Activated CD8-positive, alpha-beta memory T cell treated with anti-CD3 and anti-CD28 coated beads for 24 hours (primary cell): ENCODE measurements around the gene ZCCHC7.
"Not testable (repeated sequence)": the region's sequence is repeated elsewhere in the genome, so short reads cannot be mapped to it uniquely, and the experiment has no call there.

ENCODE experiments used
- DNase-seq: peaks from one replicate; pipeline ENCODE4 v3.0.0-alpha.2; 2020

ZCCHC7 gene

DNA sequence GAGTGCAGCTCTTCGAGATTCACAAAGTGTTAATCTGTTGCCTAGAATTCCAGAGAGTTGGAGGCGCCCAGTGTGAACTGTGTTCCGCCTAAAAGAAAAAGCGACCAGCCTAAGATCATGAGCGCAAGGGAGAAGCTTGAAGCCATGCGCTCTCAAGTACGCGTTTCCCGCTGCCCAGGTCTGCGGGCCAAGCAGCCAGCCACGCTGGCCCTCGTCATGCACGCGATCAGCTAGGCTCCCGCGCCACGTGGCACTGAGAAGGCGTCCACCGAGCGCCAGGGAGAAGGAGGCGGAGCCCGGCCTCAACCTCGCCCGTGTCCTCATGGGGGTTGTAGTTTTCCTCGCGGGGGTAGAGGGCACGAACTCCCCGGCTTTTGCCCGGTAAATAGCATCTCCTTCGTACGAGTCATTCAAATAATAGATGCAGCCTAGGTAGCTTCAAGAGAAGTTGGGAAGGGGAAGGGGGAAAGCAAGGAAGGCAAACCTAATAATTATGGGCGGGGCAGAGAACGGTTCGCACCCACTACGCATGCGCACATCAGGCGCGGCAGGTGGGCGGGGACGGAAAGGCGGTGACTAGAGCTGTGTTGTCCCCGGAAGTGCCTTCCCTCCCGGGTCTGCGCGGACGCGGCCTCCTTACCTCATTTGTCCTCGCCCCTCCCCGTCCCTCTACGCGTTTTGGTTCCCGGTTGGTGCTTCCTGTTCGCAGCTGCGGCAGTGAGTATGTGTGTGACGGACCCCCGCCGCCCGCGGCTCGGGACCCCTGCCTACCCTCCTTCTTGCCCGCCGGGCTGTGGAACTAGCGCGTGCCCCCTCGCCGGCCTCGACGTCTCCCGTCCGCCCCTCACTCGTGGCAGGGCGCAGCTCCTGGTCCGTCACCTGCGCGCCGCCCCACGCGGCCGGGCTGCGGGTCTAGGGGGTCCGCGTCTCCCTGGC lies at the start of gene ZCCHC7:
TSS of gene ZCCHC7 (plus strand) at position 668 of the 936 bp plus-strand sequence.
- peak; percentile 99 for DNase-seq

DNA sequence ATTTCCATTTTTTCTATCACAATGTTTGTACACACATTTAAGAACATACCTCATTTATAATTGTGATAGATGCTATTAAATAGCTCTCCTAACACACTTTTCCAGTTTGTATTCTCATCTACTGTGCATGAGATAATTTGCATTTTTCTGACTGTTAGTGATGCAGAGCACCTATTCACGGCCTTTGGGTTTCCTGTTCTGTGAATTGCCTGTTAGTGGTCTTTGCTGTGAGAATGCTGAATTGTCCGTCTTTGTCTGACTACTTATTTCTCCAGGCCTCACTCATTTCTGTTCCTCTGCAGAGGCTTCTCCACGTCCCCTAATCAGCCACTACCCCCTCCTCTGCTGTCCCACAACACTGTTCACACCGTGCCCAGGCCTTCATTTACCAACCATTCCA lies 45.6 kb upstream of the ZCCHC7 start:
- DNase-seq = not testable (repeated sequence)

DNA sequence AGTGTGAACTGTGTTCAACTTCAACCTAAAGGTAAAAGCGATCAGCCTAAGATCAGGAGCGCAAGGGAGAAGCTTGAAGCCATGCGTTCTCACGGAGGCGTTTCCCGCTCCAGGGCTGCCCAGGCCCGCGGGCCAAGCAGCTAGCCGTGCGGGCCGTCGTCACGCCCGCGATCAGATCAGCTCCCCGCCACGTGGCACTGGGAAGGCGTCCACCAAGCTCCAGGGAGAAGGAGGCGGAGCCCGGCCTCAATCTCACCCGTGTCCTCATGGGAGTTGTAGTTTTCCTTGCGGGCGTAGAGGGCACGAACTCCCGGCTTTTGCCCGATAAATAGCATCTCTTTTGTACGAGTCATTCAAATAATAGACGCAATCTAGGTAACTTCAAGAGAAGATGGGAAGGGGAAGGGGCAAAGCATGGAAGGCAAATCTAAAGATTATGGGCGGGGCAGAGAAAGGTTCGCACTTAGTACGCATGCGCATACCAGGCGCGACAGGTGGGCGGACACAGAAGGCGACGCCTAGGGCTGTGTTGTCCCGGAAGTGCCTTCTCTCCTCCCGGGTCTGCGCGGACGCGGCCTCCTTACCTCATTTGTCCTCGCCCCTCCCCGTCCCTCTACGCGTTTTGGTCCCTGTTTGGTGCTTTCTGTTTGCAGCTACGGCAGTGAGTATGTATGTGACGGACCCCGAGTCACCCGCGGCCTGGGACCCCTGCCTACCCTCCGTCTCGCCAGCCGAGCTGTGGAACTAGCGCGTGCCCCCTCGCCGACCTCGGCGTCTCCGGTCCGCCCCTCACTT lies 40.8 kb upstream of the ZCCHC7 start:
- DNase-seq = peak; percentile 94

DNA sequence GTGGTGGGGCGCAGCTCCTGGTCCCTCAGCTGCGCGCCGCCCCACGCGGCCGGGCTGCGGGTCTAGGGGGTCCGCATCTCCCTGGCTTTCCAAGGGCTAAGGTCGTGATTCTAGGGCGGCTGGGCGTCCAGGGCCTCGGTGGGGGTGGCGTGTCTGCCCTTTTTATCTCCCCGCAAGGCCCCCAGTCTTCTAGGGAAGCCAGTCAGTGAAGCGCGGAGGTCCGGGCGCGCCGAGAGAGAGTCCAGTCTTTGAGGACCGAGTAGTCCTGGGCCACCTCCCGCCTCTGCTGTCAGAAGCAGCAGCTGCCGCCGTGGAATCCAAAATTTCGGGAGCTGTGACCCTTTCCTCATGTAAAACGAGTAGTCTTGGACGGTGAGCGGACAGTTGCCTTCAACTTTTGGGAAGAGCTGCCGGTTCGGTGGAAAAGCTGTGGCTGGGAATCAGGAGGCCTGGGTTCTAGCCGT lies 40.2 kb upstream of the ZCCHC7 start:
- not testable (repeated sequence) for DNase-seq

DNA sequence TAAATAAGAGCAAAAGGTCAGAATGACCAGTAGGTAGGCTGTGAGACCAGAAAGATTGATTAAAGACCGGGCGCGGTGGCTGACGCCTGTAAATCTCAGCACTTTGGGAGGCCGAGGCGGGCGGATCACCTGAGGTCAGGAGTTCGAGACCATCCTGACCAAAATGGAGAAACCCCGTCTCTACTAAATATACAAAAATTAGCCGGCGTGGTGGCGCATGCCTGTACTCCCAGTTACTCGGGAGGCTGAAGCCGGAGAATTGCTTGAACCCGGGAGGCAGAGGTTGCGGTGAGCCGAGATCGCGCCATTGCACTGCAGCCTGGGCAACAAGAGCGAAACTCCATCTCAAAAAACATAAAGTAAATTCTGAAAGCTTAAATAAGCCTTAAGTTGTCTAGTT lies 38.9 kb upstream of the ZCCHC7 start:
- DNase-seq = not testable (repeated sequence)

DNA sequence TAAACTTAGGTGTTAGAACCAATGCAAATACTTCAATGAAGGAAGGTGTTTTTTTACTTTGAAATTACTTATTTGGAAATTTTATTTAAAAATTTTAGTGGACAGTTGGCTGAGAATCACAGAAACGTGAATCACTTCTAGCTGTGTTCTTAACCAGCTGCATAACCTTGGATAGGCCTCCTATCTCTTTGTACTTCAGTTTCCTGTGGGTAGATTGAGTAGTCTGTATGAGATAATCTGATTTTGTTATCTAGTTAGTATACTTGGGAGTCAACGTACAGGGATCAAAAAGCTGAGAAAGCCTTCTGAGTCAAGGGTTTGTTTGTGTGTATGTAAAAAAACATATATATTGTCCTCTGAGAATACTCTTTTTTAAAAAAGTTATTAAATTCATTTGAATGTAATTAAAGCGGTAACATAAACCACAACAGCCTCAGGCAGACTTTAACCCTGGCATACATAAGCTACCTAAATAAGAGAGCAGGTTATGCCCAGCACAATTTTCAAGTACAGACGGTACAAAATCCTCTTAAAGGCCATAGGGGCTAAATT lies 38.1 kb upstream of the ZCCHC7 start:
- no peak for DNase-seq

DNA sequence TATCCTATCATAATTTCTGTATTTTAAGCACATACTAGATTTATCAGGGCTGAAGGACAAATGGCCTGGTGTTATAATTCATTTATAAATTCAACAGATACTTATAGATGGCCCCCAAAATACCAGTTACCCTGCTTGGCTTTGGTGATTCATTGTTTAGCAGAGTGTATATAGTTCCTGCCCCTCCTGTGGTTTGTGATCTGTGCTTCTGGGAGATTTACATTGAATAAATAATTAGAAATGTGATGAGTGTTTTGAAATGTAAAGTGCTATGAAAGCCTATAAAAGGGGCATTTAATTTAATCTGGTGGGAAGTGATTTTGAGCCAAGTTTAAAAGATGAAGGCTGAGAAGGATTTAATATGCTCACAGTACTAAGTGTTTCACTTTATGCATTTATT lies 36.7 kb upstream of the ZCCHC7 start:
- DNase-seq = no peak

DNA sequence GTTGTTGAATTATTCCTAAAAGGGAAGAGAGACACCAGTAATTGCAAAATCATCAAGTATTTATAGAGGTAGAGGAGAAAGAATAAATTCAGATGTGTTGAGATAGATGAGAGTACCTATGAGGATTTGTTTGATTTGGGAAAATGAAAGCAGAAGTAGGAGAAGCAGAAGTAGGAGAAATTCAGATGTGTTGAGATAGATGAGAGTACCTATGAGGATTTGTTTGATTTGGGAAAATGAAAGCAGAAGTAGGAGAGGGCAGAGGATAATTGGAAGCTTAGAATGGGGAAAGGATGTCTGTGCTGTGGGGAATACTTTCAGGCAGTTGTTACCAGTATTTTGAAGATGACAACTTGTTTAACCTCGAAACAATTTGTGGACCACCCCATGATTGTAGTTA lies 35.1 kb upstream of the ZCCHC7 start:
- no peak for DNase-seq

DNA sequence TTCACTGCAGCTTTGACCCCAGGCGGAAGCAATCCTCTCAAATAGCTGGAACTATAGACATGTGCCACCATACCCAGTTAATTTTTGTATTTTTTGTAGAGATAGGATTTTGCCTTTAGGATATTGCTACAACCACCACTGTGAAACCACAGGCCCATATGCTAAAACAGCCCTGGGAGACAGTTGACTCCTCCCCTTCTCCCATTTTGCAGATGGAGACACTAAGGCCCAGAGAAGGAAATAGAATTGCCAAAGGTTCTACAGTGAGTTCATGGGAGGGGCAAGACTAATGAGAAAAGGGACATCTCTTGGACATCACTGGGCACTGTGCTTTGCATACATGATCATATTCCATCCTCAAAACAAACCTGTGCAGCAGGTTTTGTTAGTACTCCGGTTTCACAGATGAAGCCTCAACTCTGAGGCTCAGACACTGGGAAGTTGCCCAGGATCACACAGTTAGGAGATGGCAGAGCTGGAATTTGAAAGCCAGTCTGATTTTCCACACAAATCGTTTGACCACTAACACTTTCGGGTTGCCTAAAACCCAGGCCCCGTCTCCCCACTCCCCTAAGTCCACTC lies 27.6 kb upstream of the ZCCHC7 start:
- not testable (repeated sequence) for DNase-seq

DNA sequence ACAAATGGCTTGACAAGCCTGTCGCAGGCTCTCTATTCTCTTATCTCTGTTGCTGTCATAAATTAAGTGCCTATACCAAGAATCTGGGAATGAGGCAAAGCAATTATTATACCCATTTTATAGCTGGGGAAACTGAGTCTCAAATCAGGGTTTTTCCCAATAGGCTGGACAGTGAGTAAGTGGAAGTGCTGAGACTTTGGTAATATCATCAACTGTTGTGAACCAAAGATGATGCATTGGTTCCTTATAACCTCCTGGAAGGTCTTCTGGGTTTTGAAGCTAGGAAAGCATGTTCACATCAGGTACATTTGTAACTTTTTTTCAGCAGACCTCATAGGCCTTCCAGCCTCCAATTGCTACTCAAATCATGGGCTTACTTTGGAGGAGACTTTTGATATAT lies 25.6 kb upstream of the ZCCHC7 start:
- no peak for DNase-seq

DNA sequence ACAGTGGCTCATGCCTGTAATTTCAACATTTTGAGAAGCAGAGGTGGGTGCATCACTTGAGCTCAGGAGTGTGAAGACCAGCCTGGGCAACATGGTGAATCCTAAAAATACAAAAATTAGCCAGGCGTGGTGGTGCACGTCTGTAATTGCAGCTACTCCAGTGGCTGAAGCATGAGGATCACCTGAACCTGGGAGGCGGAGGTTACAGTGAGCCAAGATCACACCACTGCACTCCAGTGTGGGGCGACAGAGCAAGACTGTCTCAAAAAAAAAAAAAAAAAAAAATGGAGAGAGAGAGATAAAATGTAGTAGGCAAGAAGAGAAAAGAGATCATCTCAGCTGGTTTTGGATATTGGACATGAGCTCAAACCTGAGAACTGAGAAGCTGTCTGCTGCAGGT lies 23.7 kb upstream of the ZCCHC7 start:
- no peak for DNase-seq

DNA sequence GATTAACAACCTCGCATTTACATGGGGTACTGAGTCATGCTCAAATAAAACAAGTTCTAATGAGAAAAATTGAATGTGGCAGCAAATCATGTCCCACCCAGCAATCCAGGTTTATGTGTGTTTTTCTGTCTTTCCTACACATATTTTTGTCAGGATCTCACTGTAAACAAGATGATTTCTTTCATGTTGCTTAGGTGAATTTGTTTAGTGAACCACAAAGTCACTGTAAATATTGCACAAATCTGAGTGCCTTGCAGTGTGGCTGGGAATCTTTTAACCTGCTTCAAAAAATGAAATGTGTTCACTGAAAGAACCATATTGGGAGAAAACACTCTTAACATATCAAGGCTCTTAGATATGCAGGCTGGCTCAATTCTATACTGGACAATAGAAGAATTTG lies 23.1 kb upstream of the ZCCHC7 start:
- no peak for DNase-seq

DNA sequence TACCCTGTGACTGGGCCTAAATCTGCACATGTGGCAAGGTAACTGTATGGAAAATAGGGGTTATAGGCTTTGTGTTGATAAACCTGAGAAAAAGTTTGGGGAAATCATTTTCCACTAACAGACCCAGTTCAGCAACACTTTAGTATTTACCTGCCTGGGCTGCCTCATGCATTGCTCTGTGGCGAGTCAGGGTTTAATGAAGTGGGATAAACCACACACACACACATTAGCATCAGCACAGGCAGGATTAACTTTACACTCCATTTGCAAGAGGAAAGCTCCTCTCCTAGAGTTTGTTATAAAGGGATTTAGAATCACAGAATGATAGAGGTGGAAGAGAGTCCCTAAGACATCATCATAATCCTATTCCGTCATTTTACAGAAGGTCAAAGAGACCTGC lies 20.0 kb upstream of the ZCCHC7 start:
- DNase-seq = no peak

DNA sequence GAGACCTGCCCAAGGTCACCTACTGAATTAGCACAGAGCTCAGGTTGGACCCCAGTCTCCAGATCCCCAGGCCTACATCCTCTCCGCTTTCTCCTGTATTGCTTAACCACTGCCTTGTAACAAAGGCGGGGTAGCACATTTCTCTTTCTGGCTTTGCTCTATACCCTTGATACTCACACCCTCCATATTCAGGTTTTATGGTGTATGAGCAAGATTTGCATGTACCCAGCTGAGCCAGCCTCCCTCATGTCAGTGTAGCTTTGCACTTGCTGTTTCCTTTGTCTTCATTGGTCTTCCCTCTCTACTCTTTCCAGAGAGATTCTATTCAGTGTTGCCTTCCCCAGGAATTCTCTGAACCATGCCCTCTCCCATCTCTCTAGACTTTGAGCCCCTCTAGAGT lies 19.6 kb upstream of the ZCCHC7 start:
- no peak for DNase-seq

DNA sequence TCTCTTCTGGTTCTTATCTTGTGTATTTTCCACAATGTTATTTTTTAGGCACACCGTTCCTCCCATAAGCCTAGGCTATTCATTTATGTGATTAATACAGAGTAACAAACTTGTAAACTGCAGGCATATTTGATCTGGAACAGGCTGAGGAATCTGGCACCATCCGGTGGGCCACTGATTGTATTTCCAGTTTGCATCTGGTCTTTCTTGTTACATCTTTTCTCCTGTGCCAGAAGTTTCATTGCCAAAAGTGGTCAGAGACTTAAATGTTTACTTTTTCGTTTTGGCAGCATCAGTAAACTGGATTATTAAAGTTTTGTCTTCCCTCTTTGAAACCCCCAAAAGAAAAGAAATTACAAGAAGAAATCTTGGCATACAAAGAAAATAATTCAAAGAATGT lies 17.9 kb upstream of the ZCCHC7 start:
- no peak for DNase-seq

DNA sequence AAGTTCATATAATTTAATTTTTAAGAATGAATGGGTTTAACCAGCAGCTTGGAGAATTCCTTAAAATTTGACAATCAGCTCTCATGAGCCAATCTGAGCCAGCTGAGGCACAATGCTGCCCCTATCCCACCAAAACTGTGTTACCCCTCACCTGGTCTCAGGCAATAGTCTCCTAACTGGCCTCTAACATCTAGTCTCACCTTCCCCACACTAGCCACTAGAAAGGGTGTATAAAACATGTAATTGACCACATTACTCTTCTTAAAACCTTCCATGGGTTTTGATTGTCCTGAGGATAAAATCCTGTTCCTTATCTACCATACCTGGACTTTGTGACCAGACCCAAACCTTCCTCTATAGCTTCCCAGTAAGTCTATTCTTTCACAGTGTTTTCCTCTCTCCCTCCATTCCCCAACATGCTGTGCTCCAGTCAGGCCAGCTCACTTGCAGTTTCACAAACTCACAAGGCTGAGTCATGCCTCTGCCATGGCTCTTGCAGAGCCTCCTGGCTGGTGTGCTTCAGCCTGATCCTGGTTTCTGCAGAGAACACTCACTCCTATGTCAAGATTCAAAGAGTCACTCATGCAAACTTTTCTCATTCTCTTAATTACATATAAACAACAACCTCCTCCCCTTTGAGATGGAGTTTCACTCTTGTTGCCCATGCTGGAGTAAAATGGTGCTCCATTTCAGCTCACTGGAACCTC lies 16.0 kb upstream of the ZCCHC7 start:
- DNase-seq = no peak

DNA sequence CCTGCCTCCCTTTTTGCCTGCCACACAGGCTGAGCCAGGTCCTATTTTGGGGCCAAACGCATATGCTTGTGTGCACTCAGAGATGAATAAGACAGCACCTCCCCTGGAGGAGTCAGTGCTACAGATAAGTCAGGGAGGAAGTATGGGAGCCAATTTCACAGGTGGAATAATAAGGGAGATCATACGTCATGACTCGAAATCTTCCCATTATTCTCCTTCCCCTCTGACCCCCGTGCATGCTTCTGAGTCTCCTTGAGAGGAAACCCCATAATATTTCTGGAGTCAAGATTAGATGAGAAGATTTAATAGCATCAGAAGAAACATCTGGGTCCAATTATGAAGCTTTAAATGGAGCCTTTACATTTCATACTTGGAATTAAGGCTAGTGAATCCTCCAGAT lies 15.1 kb upstream of the ZCCHC7 start:
- no peak for DNase-seq

DNA sequence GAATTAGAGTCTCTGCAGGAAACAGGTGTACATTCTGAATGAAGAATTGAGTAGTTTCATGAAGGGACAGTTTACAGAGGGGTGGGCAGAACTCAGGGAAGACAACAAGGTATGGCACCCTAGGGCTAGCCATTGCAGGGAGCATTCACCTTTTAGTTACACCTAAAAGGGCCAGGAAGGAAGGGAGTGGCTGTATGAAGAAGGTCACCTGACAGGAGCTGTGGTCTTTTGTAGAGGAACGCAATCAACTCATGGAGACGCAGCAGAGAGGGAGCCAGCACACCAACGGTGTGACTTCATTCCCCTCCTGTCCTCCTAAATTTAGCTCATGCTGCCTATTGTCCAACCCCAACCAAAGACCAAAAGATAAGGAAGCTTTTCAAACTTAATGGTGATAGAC lies 12.7 kb upstream of the ZCCHC7 start:
- no peak for DNase-seq

DNA sequence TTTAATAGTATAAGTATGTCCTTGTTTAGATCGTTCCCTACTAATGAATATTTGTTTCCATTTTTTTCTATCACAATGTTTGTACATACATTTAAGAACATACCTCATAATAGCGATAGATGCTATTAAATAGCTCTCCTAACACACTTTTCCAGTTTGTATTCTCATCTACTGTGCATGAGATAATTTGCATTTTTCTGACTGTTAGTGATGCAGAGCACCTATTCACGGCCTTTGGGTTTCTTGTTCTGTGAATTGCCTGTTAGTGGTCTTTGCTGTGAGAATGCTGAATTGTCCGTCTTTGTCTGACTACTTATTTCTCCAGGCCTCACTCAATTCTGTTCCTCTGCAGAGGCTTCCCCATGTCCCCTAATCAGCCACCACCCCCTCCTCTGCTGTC lies 5.9 kb upstream of the ZCCHC7 start:
- DNase-seq = not testable (repeated sequence)

DNA sequence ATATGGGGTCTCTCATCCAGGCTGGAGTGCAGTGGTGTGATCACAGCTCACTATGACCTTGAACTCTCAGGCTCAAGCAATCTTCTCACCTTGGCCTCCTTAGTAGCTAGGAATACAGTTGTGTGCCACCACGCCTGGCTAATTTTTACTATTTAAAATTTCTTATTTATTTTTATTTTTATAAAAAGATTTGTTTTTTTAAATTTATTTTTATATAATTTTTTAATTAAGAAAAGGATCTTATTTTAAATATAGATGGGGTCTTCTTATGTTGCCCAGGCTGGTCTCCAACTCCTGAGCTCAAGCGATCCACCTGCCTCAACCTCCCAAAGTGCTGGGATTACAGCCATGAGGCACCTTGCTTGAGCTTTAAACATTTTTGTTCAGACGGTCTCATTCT lies 2.4 kb upstream of the ZCCHC7 start:
- no peak for DNase-seq

DNA sequence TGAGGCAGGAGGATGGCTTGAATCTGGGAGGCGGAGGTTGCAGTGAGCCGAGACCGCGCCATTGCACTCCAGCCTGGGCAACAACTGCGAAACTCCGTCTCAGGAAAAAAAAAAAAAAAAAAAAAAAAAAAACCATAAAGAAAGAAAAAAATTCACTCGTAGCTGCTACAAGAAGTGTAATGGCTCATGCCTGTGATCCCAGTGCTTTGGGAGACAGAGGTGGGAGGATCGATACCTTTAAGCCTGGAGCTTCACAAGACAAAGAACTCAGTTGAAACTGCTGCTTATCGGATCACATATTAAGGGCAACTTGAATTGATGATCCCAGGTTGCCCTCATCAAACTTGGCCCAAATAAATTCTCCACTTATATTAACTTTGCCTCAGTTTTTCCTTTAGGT lies 1.0 kb upstream of the ZCCHC7 start:
- no peak for DNase-seq

DNA sequence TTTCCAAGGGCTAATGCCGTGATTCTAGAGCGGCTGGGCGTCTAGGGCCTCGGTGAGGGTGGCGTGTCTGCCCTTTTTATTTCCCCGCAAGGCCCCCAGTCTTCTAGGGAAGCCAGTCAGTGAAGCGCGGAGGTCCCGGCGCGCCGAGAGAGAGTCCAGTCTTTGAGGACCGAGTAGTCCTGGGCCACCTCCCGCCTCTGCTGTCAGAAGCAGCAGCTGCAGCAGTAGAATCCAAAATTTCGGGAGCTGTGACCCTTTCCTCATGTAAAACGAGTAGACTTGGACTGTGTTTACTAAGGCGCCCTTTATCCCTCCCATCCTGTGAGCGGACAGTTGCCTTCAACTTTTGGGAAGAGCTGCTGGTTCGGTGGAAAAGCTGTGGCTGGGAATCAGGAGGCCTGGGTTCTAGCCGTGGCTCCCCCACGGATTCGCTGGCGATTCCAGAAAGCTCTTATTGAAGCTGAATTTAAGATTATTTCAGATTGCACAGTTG lies 515 bp downstream of the ZCCHC7 start:
- DNase-seq = not testable (repeated sequence)
